GM23338 (cell line): Measurements from ENCODE around the gene ZBTB48. TPM values are rescaled to one million over a fixed set of nuclear protein-coding genes. Genes with fewer than 3 reads are reported as not detected.
A peak's percentile ranks its signal among the peaks of the same experiment; 100 is the strongest.

Source experiments
- ATAC-seq: fragments of 200-7000 bp; cut with Tn5 transposase; 3 replicates; pipeline ENCODE4 v1.9.1; 2020
- DNase-seq: peaks from one replicate; pipeline ENCODE4 v3.0.0-alpha.2; 2015; ENCODE audit warnings: low spot score
- H2AFZ ChIP-seq: fragments of 200-600 bp; sonication (generic); 2 replicates; pipeline ENCODE4 v1.8.0; 2016; ENCODE audit warnings: antibody characterized with exemption, mild to moderate bottlenecking, moderate library complexity
- H3F3A ChIP-seq: fragments of 200-600 bp; sonication (generic); replicated peaks from 2 replicates; pipeline ENCODE4 v1.8.0; 2017; ENCODE audit warnings: antibody characterized with exemption, mixed run types, low read depth
- H3K27ac ChIP-seq: fragments of 200-600 bp; sonication (generic); 2 replicates; pipeline ENCODE4 v1.6.1; 2016; ENCODE audit warnings: low read depth
- H3K27me3 ChIP-seq: fragments of 200-600 bp; sonication (generic); 2 replicates; pipeline ENCODE4 v1.8.0; 2016; ENCODE audit warnings: mild to moderate bottlenecking, mixed run types, moderate library complexity; ENCODE audit not compliant: insufficient read depth
- H3K36me3 ChIP-seq: fragments of 200-600 bp; sonication (generic); 2 replicates; pipeline ENCODE4 v1.8.0; 2016; ENCODE audit warnings: mild to moderate bottlenecking; ENCODE audit not compliant: insufficient read depth
- H3K4me1 ChIP-seq: fragments of 200-600 bp; sonication (generic); 2 replicates; pipeline ENCODE4 v1.8.0; 2016; ENCODE audit warnings: mild to moderate bottlenecking, moderate library complexity; ENCODE audit not compliant: insufficient read depth
- H3K4me2 ChIP-seq: fragments of 200-600 bp; sonication (generic); 2 replicates; pipeline ENCODE4 v1.7.1; 2017; ENCODE audit warnings: mixed run types
- H3K4me3 ChIP-seq: fragments of 200-600 bp; sonication (generic); 2 replicates; pipeline ENCODE4 v1.6.1; 2016; ENCODE audit warnings: mixed run types
- H3K79me2 ChIP-seq: fragments of 200-600 bp; sonication (generic); replicated peaks from 2 replicates; pipeline ENCODE4 v1.8.0; 2017; ENCODE audit warnings: mild to moderate bottlenecking; ENCODE audit not compliant: insufficient read depth
- H3K9me2 ChIP-seq: fragments of 200-600 bp; sonication (generic); 2 replicates; pipeline ENCODE4 v1.8.0; 2017; ENCODE audit not compliant: insufficient read depth
- H4K20me1 ChIP-seq: fragments of 200-600 bp; sonication (generic); replicated peaks from 2 replicates; pipeline ENCODE4 v1.8.0; 2017; ENCODE audit warnings: mild to moderate bottlenecking; ENCODE audit not compliant: insufficient read depth
- H3K27ac Mint-ChIP-seq: 2 replicates; pipeline ENCODE4 v1.8.0; 2020; ENCODE audit warnings: inconsistent platforms, mild to moderate bottlenecking, moderate library complexity, mixed read lengths
- H3K27me3 Mint-ChIP-seq: 3 replicates; pipeline ENCODE4 v1.8.0; 2022; ENCODE audit warnings: low read depth, mild to moderate bottlenecking, moderate library complexity, mixed read lengths, inconsistent platforms; ENCODE audit not compliant: insufficient read depth, poor library complexity
- H3K36me3 Mint-ChIP-seq: 3 replicates; pipeline ENCODE4 v1.8.0; 2021; ENCODE audit warnings: low read depth, mild to moderate bottlenecking, inconsistent platforms, moderate library complexity, mixed read lengths
- H3K4me1 Mint-ChIP-seq: 3 replicates; pipeline ENCODE4 v1.8.0; 2020; ENCODE audit warnings: mild to moderate bottlenecking, inconsistent platforms, mixed read lengths
- H3K4me3 Mint-ChIP-seq: 3 replicates; pipeline ENCODE4 v1.8.0; 2021; ENCODE audit warnings: moderate library complexity, mild to moderate bottlenecking, inconsistent platforms, mixed read lengths
- H3K9me3 Mint-ChIP-seq: 3 replicates; pipeline ENCODE4 v1.8.0; 2020; ENCODE audit warnings: moderate library complexity, mild to moderate bottlenecking, inconsistent platforms, mixed read lengths
- EZH2 ChIP-seq: fragments of 200-600 bp; sonication (generic); IDR thresholded peaks from one replicate; pipeline ENCODE4 v1.8.0; 2017; ENCODE audit warnings: antibody characterized with exemption, mild to moderate bottlenecking, low read depth; ENCODE audit not compliant: unreplicated experiment
- JUNB ChIP-seq: IDR thresholded peaks from one replicate; pipeline ENCODE4 v1.6.1; 2016; ENCODE audit warnings: antibody characterized with exemption; ENCODE audit not compliant: unreplicated experiment
- POLR2AphosphoS5 ChIP-seq: IDR thresholded peaks from 2 replicates; pipeline ENCODE4 v1.6.1; 2016; ENCODE audit warnings: antibody characterized with exemption, low read depth
- STAT1 ChIP-seq: IDR thresholded peaks from one replicate; pipeline ENCODE4 v1.6.1; 2016; ENCODE audit warnings: antibody characterized with exemption; ENCODE audit not compliant: unreplicated experiment
- ZNF114 ChIP-seq: fragments of 250-450 bp; sonication (Bioruptor Pico); IDR thresholded peaks from 2 replicates; pipeline ENCODE4 v1.5.0; 2020; ENCODE audit warnings: mild to moderate bottlenecking, moderate library complexity
- polyA plus RNA-seq: library from polyadenylated mRNA; unstranded; fragments of >200 nt; fragmentation: Nextera tagmentation; extraction: Ambion mirVana; gene quantifications from 2 replicates; pipeline ENCODE4 v1.2.1, GENCODE V29; 2016
- total RNA-seq: library from RNA; depleted of rRNA; stranded (reverse); fragments of >200 nt; shearing (Covaris generic); gene quantifications from 2 replicates; pipeline ENCODE4 v1.2.3, GENCODE V29; 2014
- TF ChIP-seq, protein P1 (sequence below): IDR thresholded peaks from 2 replicates; pipeline ENCODE4 v1.6.1; 2016; ENCODE audit warnings: antibody characterized with exemption
- TF ChIP-seq, protein P2 (sequence below): fragments of 250-450 bp; sonication (Bioruptor Pico); IDR thresholded peaks from 2 replicates; pipeline ENCODE4 v1.5.0; 2020; ENCODE audit warnings: mild to moderate bottlenecking, moderate library complexity
- TF ChIP-seq, protein P3 (sequence below), 2 experiments: fragments of 200-600 bp in 1 of 2; sonication (generic) in 1 of 2; conservative IDR thresholded peaks; 2 replicates each; pipeline versions ENCODE4 v1.5.1 to v1.6.1; 2016 to 2017; ENCODE audit warnings: antibody characterized with exemption in 2 of 2, low read depth in 2 of 2, mild to moderate bottlenecking in 2 of 2, moderate library complexity in 1 of 2

ZBTB48 gene
- total and polyA plus RNA-seq, 2 experiments from 2014 or later: 17.3 to 25.5 TPM

DNA sequence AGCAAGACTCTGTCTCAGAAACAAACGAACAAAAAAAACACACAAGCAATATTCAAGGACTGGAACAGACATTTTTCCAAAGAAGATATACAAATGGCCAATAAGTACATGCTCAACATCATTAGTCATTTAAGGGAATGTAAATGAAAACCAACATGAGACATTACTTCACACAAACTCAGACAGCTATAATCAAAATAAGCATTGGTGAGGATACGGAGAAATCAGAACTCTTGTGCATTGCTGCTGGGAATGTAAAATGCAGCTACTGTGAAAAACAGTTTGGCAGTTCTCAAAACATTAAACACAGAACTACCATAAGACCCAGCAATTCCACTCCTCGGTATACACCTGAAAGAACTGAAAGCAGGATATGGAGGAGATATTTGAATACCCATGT lies 40.8 kb upstream of the ZBTB48 start:
- no peaks in the 10 kb centered on the region for H3K4me1 ChIP-seq
- peaks cover 50% of the 10 kb centered on the region; the same call in 2 of the 3 replicates for H3K36me3 Mint-ChIP-seq
- H3K27me3 ChIP-seq: no peaks in the 10 kb centered on the region
- DNase-seq: no peak
- no peaks in the 10 kb centered on the region for H3F3A ChIP-seq
- H2AFZ ChIP-seq: no peak overlapping the region
- no peaks in the 10 kb centered on the region for H3K9me2 ChIP-seq
- no peaks in the 10 kb centered on the region for H3K9me3 Mint-ChIP-seq
- no peak overlapping the region for H3K27ac Mint-ChIP-seq
- no peak overlapping the region for H3K4me3 ChIP-seq
- H4K20me1 ChIP-seq: peaks cover 21% of the 10 kb centered on the region; the same call in 1 of the 2 replicates
- peaks cover 20% of the 10 kb centered on the region; the same call in 1 of the 2 replicates for H3K79me2 ChIP-seq
- no peak overlapping the region for H3K4me2 ChIP-seq
- H3K4me1 Mint-ChIP-seq: no peaks in the 10 kb centered on the region
- no peak overlapping the region for H3K4me3 Mint-ChIP-seq
- TF ChIP-seq STAT1 (no peak), EZH2 (no peak), ZNF114 (CRISPR knock-in tag) (no peak), POLR2AphosphoS5 (no peak), JUNB (no peak)
- TF ChIP-seq, protein P1, sequence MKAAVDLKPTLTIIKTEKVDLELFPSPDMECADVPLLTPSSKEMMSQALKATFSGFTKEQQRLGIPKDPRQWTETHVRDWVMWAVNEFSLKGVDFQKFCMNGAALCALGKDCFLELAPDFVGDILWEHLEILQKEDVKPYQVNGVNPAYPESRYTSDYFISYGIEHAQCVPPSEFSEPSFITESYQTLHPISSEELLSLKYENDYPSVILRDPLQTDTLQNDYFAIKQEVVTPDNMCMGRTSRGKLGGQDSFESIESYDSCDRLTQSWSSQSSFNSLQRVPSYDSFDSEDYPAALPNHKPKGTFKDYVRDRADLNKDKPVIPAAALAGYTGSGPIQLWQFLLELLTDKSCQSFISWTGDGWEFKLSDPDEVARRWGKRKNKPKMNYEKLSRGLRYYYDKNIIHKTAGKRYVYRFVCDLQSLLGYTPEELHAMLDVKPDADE: no peak
- TF ChIP-seq, protein P2, sequence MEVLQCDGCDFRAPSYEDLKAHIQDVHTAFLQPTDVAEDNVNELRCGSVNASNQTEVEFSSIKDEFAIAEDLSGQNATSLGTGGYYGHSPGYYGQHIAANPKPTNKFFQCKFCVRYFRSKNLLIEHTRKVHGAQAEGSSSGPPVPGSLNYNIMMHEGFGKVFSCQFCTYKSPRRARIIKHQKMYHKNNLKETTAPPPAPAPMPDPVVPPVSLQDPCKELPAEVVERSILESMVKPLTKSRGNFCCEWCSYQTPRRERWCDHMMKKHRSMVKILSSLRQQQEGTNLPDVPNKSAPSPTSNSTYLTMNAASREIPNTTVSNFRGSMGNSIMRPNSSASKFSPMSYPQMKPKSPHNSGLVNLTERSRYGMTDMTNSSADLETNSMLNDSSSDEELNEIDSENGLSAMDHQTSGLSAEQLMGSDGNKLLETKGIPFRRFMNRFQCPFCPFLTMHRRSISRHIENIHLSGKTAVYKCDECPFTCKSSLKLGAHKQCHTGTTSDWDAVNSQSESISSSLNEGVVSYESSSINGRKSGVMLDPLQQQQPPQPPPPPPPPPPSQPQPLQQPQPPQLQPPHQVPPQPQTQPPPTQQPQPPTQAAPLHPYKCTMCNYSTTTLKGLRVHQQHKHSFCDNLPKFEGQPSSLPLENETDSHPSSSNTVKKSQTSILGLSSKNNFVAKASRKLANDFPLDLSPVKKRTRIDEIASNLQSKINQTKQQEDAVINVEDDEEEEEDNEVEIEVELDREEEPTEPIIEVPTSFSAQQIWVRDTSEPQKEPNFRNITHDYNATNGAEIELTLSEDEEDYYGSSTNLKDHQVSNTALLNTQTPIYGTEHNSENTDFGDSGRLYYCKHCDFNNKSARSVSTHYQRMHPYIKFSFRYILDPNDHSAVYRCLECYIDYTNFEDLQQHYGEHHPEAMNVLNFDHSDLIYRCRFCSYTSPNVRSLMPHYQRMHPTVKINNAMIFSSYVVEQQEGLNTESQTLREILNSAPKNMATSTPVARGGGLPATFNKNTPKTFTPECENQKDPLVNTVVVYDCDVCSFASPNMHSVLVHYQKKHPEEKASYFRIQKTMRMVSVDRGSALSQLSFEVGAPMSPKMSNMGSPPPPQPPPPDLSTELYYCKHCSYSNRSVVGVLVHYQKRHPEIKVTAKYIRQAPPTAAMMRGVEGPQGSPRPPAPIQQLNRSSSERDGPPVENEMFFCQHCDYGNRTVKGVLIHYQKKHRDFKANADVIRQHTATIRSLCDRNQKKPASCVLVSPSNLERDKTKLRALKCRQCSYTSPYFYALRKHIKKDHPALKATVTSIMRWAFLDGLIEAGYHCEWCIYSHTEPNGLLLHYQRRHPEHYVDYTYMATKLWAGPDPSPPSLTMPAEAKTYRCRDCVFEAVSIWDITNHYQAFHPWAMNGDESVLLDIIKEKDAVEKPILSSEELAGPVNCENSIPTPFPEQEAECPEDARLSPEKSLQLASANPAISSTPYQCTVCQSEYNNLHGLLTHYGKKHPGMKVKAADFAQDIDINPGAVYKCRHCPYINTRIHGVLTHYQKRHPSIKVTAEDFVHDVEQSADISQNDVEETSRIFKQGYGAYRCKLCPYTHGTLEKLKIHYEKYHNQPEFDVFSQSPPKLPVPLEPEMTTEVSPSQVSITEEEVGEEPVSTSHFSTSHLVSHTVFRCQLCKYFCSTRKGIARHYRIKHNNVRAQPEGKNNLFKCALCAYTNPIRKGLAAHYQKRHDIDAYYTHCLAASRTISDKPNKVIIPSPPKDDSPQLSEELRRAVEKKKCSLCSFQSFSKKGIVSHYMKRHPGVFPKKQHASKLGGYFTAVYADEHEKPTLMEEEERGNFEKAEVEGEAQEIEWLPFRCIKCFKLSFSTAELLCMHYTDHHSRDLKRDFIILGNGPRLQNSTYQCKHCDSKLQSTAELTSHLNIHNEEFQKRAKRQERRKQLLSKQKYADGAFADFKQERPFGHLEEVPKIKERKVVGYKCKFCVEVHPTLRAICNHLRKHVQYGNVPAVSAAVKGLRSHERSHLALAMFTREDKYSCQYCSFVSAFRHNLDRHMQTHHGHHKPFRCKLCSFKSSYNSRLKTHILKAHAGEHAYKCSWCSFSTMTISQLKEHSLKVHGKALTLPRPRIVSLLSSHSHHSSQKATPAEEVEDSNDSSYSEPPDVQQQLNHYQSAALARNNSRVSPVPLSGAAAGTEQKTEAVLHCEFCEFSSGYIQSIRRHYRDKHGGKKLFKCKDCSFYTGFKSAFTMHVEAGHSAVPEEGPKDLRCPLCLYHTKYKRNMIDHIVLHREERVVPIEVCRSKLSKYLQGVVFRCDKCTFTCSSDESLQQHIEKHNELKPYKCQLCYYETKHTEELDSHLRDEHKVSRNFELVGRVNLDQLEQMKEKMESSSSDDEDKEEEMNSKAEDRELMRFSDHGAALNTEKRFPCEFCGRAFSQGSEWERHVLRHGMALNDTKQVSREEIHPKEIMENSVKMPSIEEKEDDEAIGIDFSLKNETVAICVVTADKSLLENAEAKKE (CRISPR knock-in tag): no peak
- TF ChIP-seq, protein P3, sequence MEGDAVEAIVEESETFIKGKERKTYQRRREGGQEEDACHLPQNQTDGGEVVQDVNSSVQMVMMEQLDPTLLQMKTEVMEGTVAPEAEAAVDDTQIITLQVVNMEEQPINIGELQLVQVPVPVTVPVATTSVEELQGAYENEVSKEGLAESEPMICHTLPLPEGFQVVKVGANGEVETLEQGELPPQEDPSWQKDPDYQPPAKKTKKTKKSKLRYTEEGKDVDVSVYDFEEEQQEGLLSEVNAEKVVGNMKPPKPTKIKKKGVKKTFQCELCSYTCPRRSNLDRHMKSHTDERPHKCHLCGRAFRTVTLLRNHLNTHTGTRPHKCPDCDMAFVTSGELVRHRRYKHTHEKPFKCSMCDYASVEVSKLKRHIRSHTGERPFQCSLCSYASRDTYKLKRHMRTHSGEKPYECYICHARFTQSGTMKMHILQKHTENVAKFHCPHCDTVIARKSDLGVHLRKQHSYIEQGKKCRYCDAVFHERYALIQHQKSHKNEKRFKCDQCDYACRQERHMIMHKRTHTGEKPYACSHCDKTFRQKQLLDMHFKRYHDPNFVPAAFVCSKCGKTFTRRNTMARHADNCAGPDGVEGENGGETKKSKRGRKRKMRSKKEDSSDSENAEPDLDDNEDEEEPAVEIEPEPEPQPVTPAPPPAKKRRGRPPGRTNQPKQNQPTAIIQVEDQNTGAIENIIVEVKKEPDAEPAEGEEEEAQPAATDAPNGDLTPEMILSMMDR (conservative IDR thresholded peaks at IDR 0.05; ENCODE audit: low read depth in 2 of 2): no peak
- H3K36me3 ChIP-seq: peaks cover 15% of the 10 kb centered on the region; the same call in 1 of the 2 replicates
- no peak for ATAC-seq
- peaks cover 6% of the 10 kb centered on the region for H3K27me3 Mint-ChIP-seq
- 0 out of 2 replicates have a peak overlapping the region, but pooled peaks have one; percentile 32 for H3K27ac ChIP-seq
